ENCODE measurements around the gene RNASE11.

Gene RNASE11

DNA sequence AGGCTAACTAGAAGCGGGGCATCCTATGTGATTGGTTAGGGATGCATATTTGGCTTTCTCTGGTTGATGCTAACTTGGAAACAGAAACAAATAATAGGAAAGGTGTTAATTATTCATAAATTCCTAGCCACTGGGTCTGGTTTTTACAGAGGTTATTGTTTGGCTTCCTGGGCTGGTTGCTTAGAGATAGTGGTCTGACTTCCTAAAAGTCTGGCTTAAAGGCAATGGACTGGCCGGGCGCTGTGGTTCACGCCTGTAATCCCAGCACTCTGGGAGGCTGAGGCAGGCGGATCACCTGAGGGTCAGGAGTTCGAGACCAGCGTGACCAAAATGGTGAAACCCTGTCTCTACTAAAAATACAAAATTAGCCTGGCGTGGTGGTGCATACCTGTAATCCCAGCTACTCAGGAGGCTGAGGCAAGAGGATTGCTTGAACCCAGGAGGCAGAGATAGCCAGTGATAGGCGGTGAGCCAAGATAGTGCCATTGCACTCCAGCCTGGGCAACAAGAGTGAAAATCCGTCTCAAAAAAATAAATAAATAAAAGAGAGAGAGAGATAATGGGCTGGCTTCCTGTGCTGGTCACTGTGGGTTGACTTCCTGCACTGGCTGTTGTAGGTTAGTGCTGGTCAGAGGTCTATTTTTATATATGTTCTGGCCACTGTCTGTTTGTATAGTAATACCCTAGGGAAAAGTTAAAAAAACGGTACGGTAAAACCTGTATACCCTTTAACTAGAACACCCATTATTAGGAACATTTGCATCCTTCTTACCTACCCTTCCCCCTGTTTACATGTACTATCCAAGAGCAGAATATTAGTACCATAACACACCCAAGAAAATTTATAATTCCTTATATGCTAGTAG lies 29.6 kb upstream of the RNASE11 start:
- intact Hi-C loops (cut with DNase I) = no loop called here
- no peak for DNase-seq

GRCh38 chr14:20615996-20616395 lies 28.2 kb upstream of the RNASE11 start:
- no peak for DNase-seq
- intact Hi-C loops (cut with DNase I) = no loop called here

DNA sequence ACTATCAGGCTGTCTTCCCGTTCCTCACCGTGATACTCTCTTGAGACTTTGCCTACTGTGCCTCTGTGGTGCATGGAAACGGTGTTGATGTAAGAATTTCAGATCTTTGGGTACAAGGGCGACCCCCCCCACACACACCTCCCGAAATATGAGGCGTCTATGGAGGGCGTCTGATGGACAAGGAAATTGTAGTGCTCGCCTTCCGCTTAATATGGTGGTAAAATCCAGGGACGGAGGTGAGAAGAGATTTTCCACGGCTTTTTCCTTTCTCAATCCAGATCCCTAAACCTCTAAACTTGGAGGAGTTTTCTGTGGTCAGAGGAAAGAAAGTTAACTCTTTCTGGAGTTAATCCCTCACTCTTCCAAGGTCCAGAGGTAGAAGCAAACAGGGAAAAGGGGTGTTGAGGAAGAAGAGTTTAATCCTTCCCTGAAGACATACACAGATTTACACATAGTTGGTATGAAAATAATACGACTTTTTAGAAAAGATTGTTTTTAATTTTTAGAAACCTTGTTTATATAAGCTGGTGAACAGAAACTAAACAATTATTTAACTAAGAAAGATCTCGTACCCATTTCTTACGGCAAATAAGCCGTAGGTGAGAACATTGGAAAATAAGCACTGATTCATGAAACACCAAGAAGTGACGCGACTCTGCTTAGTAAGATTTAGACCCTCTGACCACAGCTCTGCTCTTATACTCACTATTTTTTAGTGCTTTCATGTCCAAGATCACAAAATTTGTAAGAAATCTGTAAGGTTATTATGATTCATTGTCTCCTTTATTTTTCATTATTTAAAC lies 26.4 kb upstream of the RNASE11 start:
- intact Hi-C loops (cut with DNase I) = loop anchor here (5.0 kb wide), 2 partner anchors 157 to 272 kb away; partner anchors contain the start of genes APEX1 and PARP2
- peak in 8 of 42 donors; percentile 10 to 53 (median 22) for DNase-seq

- DNase-seq = peak; percentile 60 to 95 (median 79)
- intact Hi-C loops (cut with DNase I) = loop anchor here (2.0 to 5.0 kb wide), 3 partner anchors 69 to 271 kb away; partner anchors contain the start of genes APEX1 and PARP2
Measured at GRCh38 chr14:20613094-20614037, 25.6 kb upstream of the RNASE11 start.

- DNase-seq = no peak
- intact Hi-C loops (cut with DNase I) = loop anchor here (2.0 to 5.0 kb wide), 3 partner anchors 70 to 270 kb away; partner anchors contain the start of genes APEX1 and PARP2
Measured at GRCh38 chr14:20612403-20612802, 24.6 kb upstream of the RNASE11 start.

GRCh38 chr14:20611277-20611676 lies 23.5 kb upstream of the RNASE11 start:
- intact Hi-C loops (cut with DNase I) = loop anchor here (5.0 kb wide), 2 partner anchors 154 to 269 kb away; partner anchors contain the start of genes APEX1 and PARP2

DNA sequence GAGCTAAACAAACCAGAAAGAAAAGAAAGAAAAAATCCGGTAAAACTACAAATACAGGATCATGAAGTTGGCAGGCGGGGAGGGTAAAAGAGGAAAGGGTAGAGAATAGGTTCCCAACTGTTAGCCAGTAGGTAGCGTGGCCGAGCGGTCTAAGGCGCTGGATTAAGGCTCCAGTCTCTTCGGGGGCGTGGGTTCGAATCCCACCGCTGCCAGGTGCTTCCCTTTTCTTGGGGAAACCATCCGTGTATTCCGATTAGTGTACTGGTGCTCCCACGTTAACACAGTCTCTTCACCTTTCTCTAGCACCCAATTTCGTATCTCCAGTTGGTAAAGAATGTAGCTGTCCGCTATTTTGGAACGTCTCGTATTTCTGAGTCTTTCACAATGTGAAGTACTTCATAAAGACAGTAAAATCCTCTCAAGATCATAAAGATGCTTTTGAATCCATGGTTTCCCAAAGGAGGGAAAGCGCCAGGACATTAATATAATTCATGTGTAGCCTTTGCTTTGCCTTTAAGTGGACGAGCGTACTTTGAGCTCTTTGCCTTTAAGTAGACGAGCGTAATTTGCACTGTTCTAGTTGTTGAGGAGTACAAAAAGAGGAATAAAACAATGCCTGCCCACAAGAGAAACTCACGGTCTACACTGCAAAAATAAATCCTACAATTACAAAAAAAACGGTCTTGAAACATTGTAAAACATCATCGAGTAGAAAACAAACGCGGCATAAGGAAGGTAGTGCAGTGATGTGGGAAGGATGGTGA lies 22.4 kb upstream of the RNASE11 start:
- peak; percentile 59 to 93 (median 81) for DNase-seq
- intact Hi-C loops (cut with DNase I) = loop anchor here (5.0 kb wide), 2 partner anchors 153 to 268 kb away; partner anchors contain the start of genes APEX1 and PARP2

More at GRCh38 chr14:20611277-20611676, 23.5 kb upstream of the RNASE11 start:
- no peak for DNase-seq

DNA sequence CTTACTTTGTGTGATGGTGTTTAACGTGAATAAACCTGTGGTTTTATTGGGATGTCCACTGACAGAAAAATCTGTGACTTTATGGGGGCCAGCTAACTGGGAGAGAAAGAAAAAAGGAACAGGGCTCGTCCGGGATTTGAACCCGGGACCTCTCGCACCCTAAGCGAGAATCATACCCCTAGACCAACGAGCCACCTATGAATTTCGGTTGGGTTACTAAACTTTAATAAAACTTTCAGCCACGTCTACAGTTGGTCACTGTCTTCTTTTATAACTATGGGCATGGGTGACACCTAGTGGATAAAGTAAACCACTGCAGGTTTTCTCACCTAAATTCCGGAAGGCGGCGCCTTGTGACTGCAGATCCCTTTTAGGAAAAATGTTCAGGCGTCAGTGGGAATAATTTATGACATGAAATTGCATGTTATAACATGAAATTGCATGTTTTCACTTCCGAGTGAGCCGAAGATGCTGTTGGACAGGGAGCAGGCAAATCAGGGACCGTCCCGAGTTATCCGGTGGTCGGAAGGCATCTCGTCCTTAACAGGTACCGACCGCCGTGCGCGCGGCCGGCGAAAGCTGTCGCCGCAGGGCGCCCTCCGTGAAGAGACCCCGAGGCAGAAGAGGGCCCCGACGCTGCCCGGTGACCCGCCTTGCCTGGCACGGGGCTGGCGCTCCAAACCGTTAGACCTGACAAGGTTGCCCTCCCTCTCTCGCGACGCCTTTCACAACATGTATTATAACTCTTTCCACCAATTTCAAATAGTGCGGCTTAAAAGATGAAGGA lies 21.6 kb upstream of the RNASE11 start:
- peak; percentile 33 to 89 (median 74) for DNase-seq
- intact Hi-C loops (cut with DNase I) = loop anchor here (5.0 kb wide), 3 partner anchors 152 to 282 kb away; partner anchors contain the start of genes APEX1 and PARP2

- intact Hi-C loops (cut with DNase I) = loop anchor here (5.0 kb wide), 1 partner anchor 281 kb away; no protein-coding TSS in a partner anchor
- no peak for DNase-seq
Measured at GRCh38 chr14:20608383-20609110, 20.7 kb upstream of the RNASE11 start.

DNA sequence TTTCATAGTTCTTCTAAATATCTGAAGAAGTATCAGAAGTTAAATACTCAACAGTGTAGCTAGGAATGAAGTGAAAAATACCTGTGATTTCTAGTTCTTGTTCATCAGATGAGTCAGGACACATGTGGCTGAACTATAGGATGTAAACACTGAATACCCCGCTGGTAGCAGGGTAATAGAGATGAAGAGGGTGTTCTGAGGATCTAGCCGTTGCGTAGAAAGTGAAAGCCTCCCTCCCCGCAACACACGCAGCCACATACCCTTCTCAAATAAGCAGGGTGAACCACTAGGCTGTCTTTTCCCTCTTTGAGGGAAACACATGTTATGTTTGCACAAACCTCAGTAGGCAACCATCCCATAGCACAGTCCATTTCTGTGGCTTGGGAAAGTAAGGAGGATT lies 19.8 kb upstream of the RNASE11 start:
- no peak for DNase-seq
- intact Hi-C loops (cut with DNase I) = loop anchor here (5.0 kb wide), 1 partner anchor 280 kb away; no protein-coding TSS in a partner anchor

GRCh38 chr14:20606902-20607242 lies 19.1 kb upstream of the RNASE11 start:
- no peak for DNase-seq
- intact Hi-C loops (cut with DNase I) = loop anchor here (5.0 kb wide), 1 partner anchor 280 kb away; no protein-coding TSS in a partner anchor

DNA sequence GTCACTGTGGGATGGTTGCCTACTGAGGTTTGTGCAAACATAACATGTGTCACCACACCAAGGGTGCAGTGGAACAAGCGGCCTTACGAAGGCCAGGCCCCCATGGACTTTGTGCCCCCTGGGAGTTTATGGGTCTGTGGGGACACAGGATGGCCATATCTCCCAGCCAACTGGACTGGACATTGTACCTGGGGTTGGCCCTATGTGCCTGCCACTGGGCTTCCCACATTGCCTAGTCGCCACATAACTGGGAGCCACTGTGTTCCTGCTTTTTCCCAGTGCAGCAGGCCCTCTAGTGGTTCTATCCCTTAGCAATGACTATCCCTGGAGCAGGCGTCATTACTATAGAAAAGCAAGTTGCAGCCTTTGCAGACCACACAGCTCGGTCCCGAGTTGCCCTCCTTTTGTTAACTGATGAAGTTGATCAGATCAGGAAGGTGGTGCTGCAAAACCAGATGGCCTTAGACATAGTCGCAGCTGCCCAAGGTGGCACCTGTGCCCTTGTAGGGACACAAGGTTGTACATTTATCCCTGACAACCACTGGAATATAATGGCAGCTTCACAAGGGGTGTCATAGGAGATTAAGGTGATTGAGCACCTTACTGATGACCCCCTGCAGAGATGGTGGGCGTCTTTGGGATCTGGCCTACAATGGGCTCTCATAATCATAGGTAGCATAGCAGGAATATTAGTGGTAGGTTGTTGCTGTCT lies 18.5 kb upstream of the RNASE11 start:
- DNase-seq = peak in 22 of 42 donors; percentile 20 to 76 (median 48)
- intact Hi-C loops (cut with DNase I) = loop anchor here (5.0 kb wide), 1 partner anchor 279 kb away; no protein-coding TSS in a partner anchor

- DNase-seq = no peak
- intact Hi-C loops (cut with DNase I) = no loop called here
Measured at GRCh38 chr14:20603813-20604690, 16.3 kb upstream of the RNASE11 start.

- intact Hi-C loops (cut with DNase I) = no loop called here
- no peak for DNase-seq
Measured at GRCh38 chr14:20602583-20602982, 14.8 kb upstream of the RNASE11 start.

Data from head of caudate nucleus (tissue), 42 donors.